ENCODE results near the gene FAM234B. TPM values are rescaled to one million over a fixed set of nuclear protein-coding genes. Genes with fewer than 3 reads are reported as not detected.

Gene FAM234B
- total RNA-seq, 3 donors from 2014 or later (not counting 1 experiment from before 2014, with no cell fraction given) = 5.5 to 8.7 (median 6.6) TPM

- ATAC-seq (no peak), DNase-seq (no peak)
- Histone ChIP-seq H3K27ac (ENCODE audit: low read length) (no peak overlapping the region), H3K4me3 (ENCODE audit: low read length) (no peak overlapping the region), H3K4me1 (ENCODE audit: control insufficient read depth, insufficient read depth, low read length) (no peaks in the 10 kb centered on the region), H3K27me3 (ENCODE audit: control insufficient read depth, insufficient read depth, low read length) (no peaks in the 10 kb centered on the region), H3K9me3 (ENCODE audit: control insufficient read depth, insufficient read depth, low read length) (no peaks in the 10 kb centered on the region), H3K36me3 (ENCODE audit: control insufficient read depth, insufficient read depth, low read length) (no peaks in the 10 kb centered on the region)
- TF ChIP-seq CTCF (IDR thresholded peaks at IDR 0.05) = no peak
- Mint-ChIP-seq H3K36me3 (no peaks in the 10 kb centered on the region), H3K27ac (no peak overlapping the region), H3K9me3 (no peaks in the 10 kb centered on the region), H3K27me3 (ENCODE audit: low read depth in 2 of 2) (no peaks in the 10 kb centered on the region), H3K4me1 (no peaks in the 10 kb centered on the region), H3K4me3 (no peak overlapping the region)
- 84% methylated on average over 5 of the region's 5 CpGs for WGBS (ENCODE audit: insufficient coverage)
- intact Hi-C loops (cut with micrococcal nuclease) = no loop called here
Observed at GRCh38 chr12:13061377-13061776, 17.2 kb downstream of the FAM234B start.

- no peak for DNase-seq
- H3K4me3 ChIP-seq (ENCODE audit: low read length) = no peak overlapping the region
- Mint-ChIP-seq H3K4me1 (peaks cover 0 to 6% of the 10 kb centered on the region in 2 donors), H3K36me3 (no peaks in the 10 kb centered on the region), H3K27ac (no peak overlapping the region), H3K4me3 (no peak overlapping the region), H3K27me3 (ENCODE audit: low read depth in 2 of 2) (no peaks in the 10 kb centered on the region), H3K9me3 (no peaks in the 10 kb centered on the region)
- TF ChIP-seq CTCF (IDR thresholded peaks at IDR 0.05) = no peak
- no peaks in the 10 kb centered on the region for H3K4me1 ChIP-seq (ENCODE audit: control insufficient read depth, insufficient read depth, low read length)
- no peaks in the 10 kb centered on the region for H3K9me3 ChIP-seq (ENCODE audit: control insufficient read depth, insufficient read depth, low read length)
- H3K27ac ChIP-seq (ENCODE audit: low read length) = no peak overlapping the region
- no peak for ATAC-seq
- no peaks in the 10 kb centered on the region for H3K36me3 ChIP-seq (ENCODE audit: control insufficient read depth, insufficient read depth, low read length)
- intact Hi-C loops (cut with micrococcal nuclease) = no loop called here
- H3K27me3 ChIP-seq (ENCODE audit: control insufficient read depth, insufficient read depth, low read length) = no peaks in the 10 kb centered on the region
- 92% methylated on average over 5 of the region's 5 CpGs for WGBS (ENCODE audit: insufficient coverage)
Observed at GRCh38 chr12:13062669-13063068, 18.5 kb downstream of the FAM234B start.

GRCh38 chr12:13066014-13066413, 21.8 kb downstream of the FAM234B start:
- ATAC-seq (no peak), DNase-seq (no peak)
- H3K27me3 Mint-ChIP-seq (ENCODE audit: low read depth in 2 of 2) = no peaks in the 10 kb centered on the region
- H3K27ac ChIP-seq (ENCODE audit: low read length) = no peak overlapping the region
- no peaks in the 10 kb centered on the region for H3K27me3 ChIP-seq (ENCODE audit: control insufficient read depth, insufficient read depth, low read length)
- H3K27ac Mint-ChIP-seq = peak overlapping the region in 1 of 2 donors; percentile 65
- peaks cover 0 to 6% of the 10 kb centered on the region in 2 donors for H3K4me1 Mint-ChIP-seq
- no peak overlapping the region for H3K4me3 ChIP-seq (ENCODE audit: low read length)
- no peaks in the 10 kb centered on the region for H3K9me3 Mint-ChIP-seq
- intact Hi-C loops (cut with micrococcal nuclease) = no loop called here
- H3K36me3 ChIP-seq (ENCODE audit: control insufficient read depth, insufficient read depth, low read length) = peaks cover 7% of the 10 kb centered on the region
- WGBS (ENCODE audit: insufficient coverage) = 97% methylated on average over 2 of the region's 2 CpGs
- no peak overlapping the region for H3K4me3 Mint-ChIP-seq
- no peaks in the 10 kb centered on the region for H3K9me3 ChIP-seq (ENCODE audit: control insufficient read depth, insufficient read depth, low read length)
- no peaks in the 10 kb centered on the region for H3K36me3 Mint-ChIP-seq
- TF ChIP-seq CTCF (IDR thresholded peaks at IDR 0.05) = no peak
- H3K4me1 ChIP-seq (ENCODE audit: control insufficient read depth, insufficient read depth, low read length) = no peaks in the 10 kb centered on the region

GRCh38 chr12:13066459-13066858, 22.3 kb downstream of the FAM234B start:
- DNase-seq = no peak
- H3K36me3 Mint-ChIP-seq = no peaks in the 10 kb centered on the region
- Histone ChIP-seq H3K27ac (ENCODE audit: low read length) (no peak overlapping the region), H3K4me3 (ENCODE audit: low read length) (no peak overlapping the region), H3K4me1 (ENCODE audit: control insufficient read depth, insufficient read depth, low read length) (no peaks in the 10 kb centered on the region), H3K9me3 (ENCODE audit: control insufficient read depth, insufficient read depth, low read length) (no peaks in the 10 kb centered on the region), H3K36me3 (ENCODE audit: control insufficient read depth, insufficient read depth, low read length) (peaks cover 12% of the 10 kb centered on the region), H3K27me3 (ENCODE audit: control insufficient read depth, insufficient read depth, low read length) (no peaks in the 10 kb centered on the region)
- intact Hi-C loops (cut with micrococcal nuclease) = no loop called here
- no peak for TF ChIP-seq CTCF (IDR thresholded peaks at IDR 0.05)
- peaks cover 0 to 6% of the 10 kb centered on the region in 2 donors for H3K4me1 Mint-ChIP-seq
- H3K4me3 Mint-ChIP-seq = no peak overlapping the region
- H3K9me3 Mint-ChIP-seq = no peaks in the 10 kb centered on the region
- no peaks in the 10 kb centered on the region for H3K27me3 Mint-ChIP-seq (ENCODE audit: low read depth in 2 of 2)
- peak; percentile 57 to 83 (median 65) for ATAC-seq
- WGBS (ENCODE audit: insufficient coverage) = 87% methylated on average over 7 of the region's 7 CpGs
- H3K27ac Mint-ChIP-seq = peak overlapping the region in 1 of 2 donors; percentile 65
